Myometrial cell (primary cell): ENCODE results near the gene HABP2. TPM values are rescaled to one million over a fixed set of nuclear protein-coding genes. Genes with fewer than 3 reads are reported as not detected.

Source experiments
- total RNA-seq: library from RNA; depleted of rRNA; stranded (reverse); fragments of >200 nt; gene quantifications from 2 replicates; pipeline ENCODE4 v1.2.3, GENCODE V29; 2015

HABP2 gene
- total RNA-seq, result not detected in 2 replicates

DNA sequence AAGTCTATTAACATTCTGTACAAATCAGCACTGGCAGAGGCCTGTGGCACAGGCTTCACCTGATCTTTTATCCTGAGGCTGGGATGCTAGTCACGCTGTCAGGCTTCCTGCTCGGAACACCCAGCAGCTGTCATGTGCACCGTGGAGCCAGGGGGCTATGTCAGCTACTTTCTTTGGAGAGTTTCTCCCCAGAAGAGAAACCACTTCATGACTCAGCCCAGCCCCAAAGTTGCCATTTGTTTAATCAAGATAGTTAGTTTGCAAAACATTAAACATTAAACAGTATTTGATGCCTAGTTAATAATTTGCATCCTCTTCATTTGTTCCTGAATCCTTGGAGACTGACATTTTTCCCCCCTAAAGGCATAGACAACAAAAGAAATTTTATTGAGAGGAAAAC is at the start of gene HABP2:
TSS of gene HABP2 (plus strand) at position 353 of the 400 bp plus-strand sequence. CDS start 69 bp downstream, outside the sequence.

Other genes starting within 250 kb of the HABP2 start
- not detected in 2 replicates for gene NRAP, start 111.0 kb downstream of the HABP2 start, total RNA-seq
- 26.6 and 36.6 TPM in 2 replicates for gene CASP7, start 126.9 kb downstream of the HABP2 start, total RNA-seq
- gene PLEKHS1, start 198.6 kb downstream of the HABP2 start, total RNA-seq, result not detected in 2 replicates